ENCODE data around the gene PPM1F.

DNA sequence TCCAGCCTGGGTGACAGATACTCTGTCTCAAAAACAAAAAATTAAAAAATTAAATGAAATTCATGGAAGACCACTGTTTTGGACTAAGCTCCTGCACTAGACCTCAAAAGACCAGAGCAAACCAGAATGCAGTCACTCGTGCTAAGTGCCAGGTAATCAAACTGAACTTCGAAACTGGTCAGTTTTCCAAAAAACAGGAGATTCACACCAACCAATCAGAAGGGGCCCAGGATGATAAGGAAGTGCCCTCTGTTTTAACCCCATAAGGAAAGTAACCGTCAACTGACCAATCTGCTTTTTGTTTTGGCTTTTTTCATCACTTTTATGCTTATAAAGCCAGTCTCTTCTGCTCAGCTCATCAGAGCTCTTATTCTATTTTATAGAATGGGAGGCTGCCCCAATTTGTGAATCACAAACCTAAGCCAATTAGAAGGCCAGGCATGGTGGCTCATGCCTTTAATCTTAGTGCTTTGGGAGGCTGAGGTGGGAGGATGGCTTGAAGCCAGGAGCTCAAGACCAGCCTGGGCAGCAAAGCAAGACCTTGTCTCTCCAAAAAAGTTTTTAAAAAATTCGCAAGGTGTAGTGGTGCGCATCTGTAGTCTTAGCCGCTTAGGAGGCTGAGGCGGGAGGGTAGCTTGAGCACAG is 40.1 kb upstream of the PPM1F start:
- no peak for TF ChIP-seq EZH2 (IDR thresholded peaks at IDR 0.05; ENCODE audit: low read length, missing control alignments)
- TF ChIP-seq, protein P1, sequence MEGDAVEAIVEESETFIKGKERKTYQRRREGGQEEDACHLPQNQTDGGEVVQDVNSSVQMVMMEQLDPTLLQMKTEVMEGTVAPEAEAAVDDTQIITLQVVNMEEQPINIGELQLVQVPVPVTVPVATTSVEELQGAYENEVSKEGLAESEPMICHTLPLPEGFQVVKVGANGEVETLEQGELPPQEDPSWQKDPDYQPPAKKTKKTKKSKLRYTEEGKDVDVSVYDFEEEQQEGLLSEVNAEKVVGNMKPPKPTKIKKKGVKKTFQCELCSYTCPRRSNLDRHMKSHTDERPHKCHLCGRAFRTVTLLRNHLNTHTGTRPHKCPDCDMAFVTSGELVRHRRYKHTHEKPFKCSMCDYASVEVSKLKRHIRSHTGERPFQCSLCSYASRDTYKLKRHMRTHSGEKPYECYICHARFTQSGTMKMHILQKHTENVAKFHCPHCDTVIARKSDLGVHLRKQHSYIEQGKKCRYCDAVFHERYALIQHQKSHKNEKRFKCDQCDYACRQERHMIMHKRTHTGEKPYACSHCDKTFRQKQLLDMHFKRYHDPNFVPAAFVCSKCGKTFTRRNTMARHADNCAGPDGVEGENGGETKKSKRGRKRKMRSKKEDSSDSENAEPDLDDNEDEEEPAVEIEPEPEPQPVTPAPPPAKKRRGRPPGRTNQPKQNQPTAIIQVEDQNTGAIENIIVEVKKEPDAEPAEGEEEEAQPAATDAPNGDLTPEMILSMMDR (conservative IDR thresholded peaks at IDR 0.05 in 1 of 2, IDR thresholded peaks at IDR 0.05 in 1 of 2; ENCODE audit: low read depth in 1 of 2, low read length in 2 of 2): no peak
